Fibroblast of gingiva (primary cell): ENCODE measurements around the gene CMIP.

Experiments used
- DNase-seq: peaks from one replicate; pipeline ENCODE4 v3.0.0-alpha.2; 2011; ENCODE audit warnings: low read depth

CMIP gene

GRCh38 chr16:81586977-81587625, 142.5 kb downstream of the CMIP start:
- DNase-seq, result no peak

- DNase-seq, result no peak
Measured at GRCh38 chr16:81587626-81588160, 143.1 kb downstream of the CMIP start.

- no peak for DNase-seq
Measured at GRCh38 chr16:81588326-81589081, 143.9 kb downstream of the CMIP start.

- no peak for DNase-seq
Measured at GRCh38 chr16:81589975-81590650, 145.5 kb downstream of the CMIP start.

GRCh38 chr16:81590714-81591544, 146.3 kb downstream of the CMIP start:
- DNase-seq, result no peak

GRCh38 chr16:81591545-81591870, 146.9 kb downstream of the CMIP start:
- no peak for DNase-seq

GRCh38 chr16:81592353-81592866, 147.8 kb downstream of the CMIP start:
- DNase-seq, result no peak

- no peak for DNase-seq
Measured at GRCh38 chr16:81593481-81593880, 148.9 kb downstream of the CMIP start.

GRCh38 chr16:81595629-81596292, 151.2 kb downstream of the CMIP start:
- DNase-seq, result no peak

- no peak for DNase-seq
Measured at GRCh38 chr16:81597079-81597658, 152.6 kb downstream of the CMIP start.

GRCh38 chr16:81598083-81598482, 153.5 kb downstream of the CMIP start:
- DNase-seq, result no peak

GRCh38 chr16:81599034-81599744, 154.6 kb downstream of the CMIP start:
- no peak for DNase-seq

- DNase-seq, result peak; percentile 36
Measured at GRCh38 chr16:81600275-81600674, 155.7 kb downstream of the CMIP start.

- peak; percentile 31 for DNase-seq
Measured at GRCh38 chr16:81601008-81601428, 156.4 kb downstream of the CMIP start.

GRCh38 chr16:81601601-81602255, 157.1 kb downstream of the CMIP start:
- DNase-seq, result peak; percentile 47

GRCh38 chr16:81602256-81602776, 157.7 kb downstream of the CMIP start:
- no peak for DNase-seq

- DNase-seq, result no peak
Measured at GRCh38 chr16:81602792-81603191, 158.2 kb downstream of the CMIP start.

GRCh38 chr16:81604960-81605383, 160.4 kb downstream of the CMIP start:
- DNase-seq, result peak; percentile 20

GRCh38 chr16:81606039-81606438, 161.4 kb downstream of the CMIP start:
- no peak for DNase-seq
